Osteoblast (primary cell): ENCODE measurements around the gene ALDH3B2. TPM values are rescaled to one million over a fixed set of nuclear protein-coding genes. Genes with fewer than 3 reads are reported as not detected.
A peak's percentile ranks its signal among the peaks of the same experiment; 100 is the strongest.
"Not testable (repeated sequence)": the region's sequence is repeated elsewhere in the genome, so short reads cannot be mapped to it uniquely, and the experiment has no call there.

Source experiments
- DNase-seq: peaks from one replicate; pipeline ENCODE4 v3.0.0; 2011; ENCODE audit warnings: low spot score, mixed read lengths; ENCODE audit not compliant: insufficient read length; ENCODE audit errors: missing footprints
- H2AFZ ChIP-seq: 2 replicates; pipeline ENCODE4 v1.6.0; 2011; ENCODE audit warnings: mild to moderate bottlenecking, low read length
- H3K27ac ChIP-seq: 2 replicates; pipeline ENCODE4 v1.5.1; 2011; ENCODE audit warnings: mild to moderate bottlenecking, low read depth, low read length, moderate library complexity
- H3K27me3 ChIP-seq: 2 replicates; pipeline ENCODE4 v1.6.0; 2012; ENCODE audit warnings: mild to moderate bottlenecking, control low read depth, inconsistent platforms, low read length, moderate library complexity; ENCODE audit not compliant: insufficient read depth
- H3K36me3 ChIP-seq: 2 replicates; pipeline ENCODE4 v1.5.1; 2011; ENCODE audit warnings: mild to moderate bottlenecking, low read length, control low read depth, moderate library complexity; ENCODE audit not compliant: insufficient read depth
- H3K4me1 ChIP-seq: 2 replicates; pipeline ENCODE4 v1.5.1; 2011; ENCODE audit warnings: mild to moderate bottlenecking, low read length, control low read depth, moderate library complexity; ENCODE audit not compliant: insufficient read depth
- H3K4me2 ChIP-seq: 2 replicates; pipeline ENCODE4 v1.6.0; 2011; ENCODE audit warnings: mild to moderate bottlenecking, low read length; ENCODE audit not compliant: insufficient read depth
- H3K4me3 ChIP-seq: fragments of 200-600 bp; sonication (generic); 3 replicates; pipeline ENCODE4 v1.5.1; 2012; ENCODE audit warnings: mild to moderate bottlenecking, low read length, inconsistent platforms; ENCODE audit not compliant: insufficient read depth
- H3K79me2 ChIP-seq: 2 replicates; pipeline ENCODE4 v1.6.0; 2012; ENCODE audit warnings: mild to moderate bottlenecking, low read length, control low read depth, inconsistent platforms; ENCODE audit not compliant: insufficient read depth
- H3K9me3 ChIP-seq: 2 replicates; pipeline ENCODE4 v1.5.1; 2011; ENCODE audit warnings: low read depth, low read length, control low read depth
- H4K20me1 ChIP-seq: 2 replicates; pipeline ENCODE4 v1.6.0; 2012; ENCODE audit warnings: mild to moderate bottlenecking, low read length, control low read depth; ENCODE audit not compliant: insufficient read depth
- total RNA-seq: library from RNA; depleted of rRNA; stranded (reverse); fragments of >200 nt; gene quantifications from 2 replicates; pipeline ENCODE4 v1.2.3, GENCODE V29; 2012
- TF ChIP-seq, protein P1 (sequence below): IDR thresholded peaks from 2 replicates; pipeline ENCODE4 v1.5.1; 2011; ENCODE audit warnings: mild to moderate bottlenecking, low read depth, low read length, moderate library complexity; ENCODE audit errors: extremely low read depth

Gene ALDH3B2
- total RNA-seq, 1 donor = not detected

DNA sequence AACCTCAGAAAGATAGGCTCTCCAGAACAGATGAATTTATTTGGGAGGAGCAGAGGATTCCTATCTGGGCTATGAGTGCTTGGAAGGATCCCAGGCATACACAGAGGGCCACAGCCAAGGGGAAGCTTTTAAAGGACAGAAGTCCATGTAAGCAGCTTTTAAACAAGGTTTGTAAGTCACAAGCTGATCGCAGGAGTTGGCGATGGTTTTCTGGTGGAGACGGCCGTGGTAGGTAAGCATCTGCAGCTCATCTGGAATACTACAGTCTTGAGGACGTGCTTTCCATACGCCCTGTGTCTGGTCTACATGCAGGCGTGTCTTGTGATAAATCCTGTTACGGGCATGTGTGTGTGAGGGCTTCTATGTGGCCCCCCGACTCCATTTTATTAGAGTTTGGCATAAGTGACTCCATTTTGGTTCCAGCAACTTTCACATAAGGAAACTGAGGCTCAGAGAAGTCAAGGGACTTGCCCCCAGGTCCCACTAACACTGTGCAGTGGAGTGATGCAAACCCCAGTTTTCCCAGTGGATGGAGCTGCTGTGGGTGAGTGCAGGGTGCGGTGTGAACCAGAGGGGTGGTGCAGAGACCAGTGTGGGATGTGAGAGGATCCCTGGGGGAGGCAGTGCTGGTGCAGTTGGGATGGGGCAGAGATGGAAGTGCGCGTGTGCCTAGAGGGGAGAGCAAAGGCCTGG is 12.1 kb downstream of the ALDH3B2 start:
- H3K4me1 ChIP-seq = no peaks in the 10 kb centered on the region
- no peaks in the 10 kb centered on the region for H3K9me3 ChIP-seq
- peak; percentile 70 for DNase-seq
- no peaks in the 10 kb centered on the region for H4K20me1 ChIP-seq
- H3K27me3 ChIP-seq = no peaks in the 10 kb centered on the region
- no peaks in the 10 kb centered on the region for H3K79me2 ChIP-seq
- no peak overlapping the region for H2AFZ ChIP-seq
- H3K4me2 ChIP-seq = no peak overlapping the region
- no peak overlapping the region for H3K4me3 ChIP-seq
- TF ChIP-seq, protein P1, sequence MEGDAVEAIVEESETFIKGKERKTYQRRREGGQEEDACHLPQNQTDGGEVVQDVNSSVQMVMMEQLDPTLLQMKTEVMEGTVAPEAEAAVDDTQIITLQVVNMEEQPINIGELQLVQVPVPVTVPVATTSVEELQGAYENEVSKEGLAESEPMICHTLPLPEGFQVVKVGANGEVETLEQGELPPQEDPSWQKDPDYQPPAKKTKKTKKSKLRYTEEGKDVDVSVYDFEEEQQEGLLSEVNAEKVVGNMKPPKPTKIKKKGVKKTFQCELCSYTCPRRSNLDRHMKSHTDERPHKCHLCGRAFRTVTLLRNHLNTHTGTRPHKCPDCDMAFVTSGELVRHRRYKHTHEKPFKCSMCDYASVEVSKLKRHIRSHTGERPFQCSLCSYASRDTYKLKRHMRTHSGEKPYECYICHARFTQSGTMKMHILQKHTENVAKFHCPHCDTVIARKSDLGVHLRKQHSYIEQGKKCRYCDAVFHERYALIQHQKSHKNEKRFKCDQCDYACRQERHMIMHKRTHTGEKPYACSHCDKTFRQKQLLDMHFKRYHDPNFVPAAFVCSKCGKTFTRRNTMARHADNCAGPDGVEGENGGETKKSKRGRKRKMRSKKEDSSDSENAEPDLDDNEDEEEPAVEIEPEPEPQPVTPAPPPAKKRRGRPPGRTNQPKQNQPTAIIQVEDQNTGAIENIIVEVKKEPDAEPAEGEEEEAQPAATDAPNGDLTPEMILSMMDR = no peak
- H3K36me3 ChIP-seq = no peaks in the 10 kb centered on the region
- no peak overlapping the region for H3K27ac ChIP-seq

DNA sequence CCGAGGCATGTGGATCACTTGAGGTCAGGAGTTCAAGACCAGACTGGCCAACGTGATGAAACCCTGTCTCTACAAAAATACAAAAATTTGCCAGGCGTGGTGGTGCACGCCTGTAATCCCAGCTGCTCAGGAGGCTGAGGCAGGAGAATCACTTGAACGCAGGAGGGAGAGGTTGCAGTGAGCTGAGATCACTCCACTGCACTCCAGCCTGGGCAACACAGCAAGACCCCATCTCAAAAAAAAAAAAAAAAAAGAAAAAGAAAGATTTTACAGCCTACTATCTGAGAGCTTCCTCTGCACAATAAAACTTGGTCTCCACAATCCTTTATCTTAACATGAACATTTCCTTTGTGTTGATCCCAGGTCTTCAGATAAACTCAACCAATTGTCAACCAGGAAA is 13.7 kb downstream of the ALDH3B2 start:
- H3K4me3 ChIP-seq, H3K4me1 ChIP-seq, H3K9me3 ChIP-seq, H3K27ac ChIP-seq, H3K79me2 ChIP-seq, H3K27me3 ChIP-seq, H4K20me1 ChIP-seq, H3K36me3 ChIP-seq, H3K4me2 ChIP-seq, H2AFZ ChIP-seq, DNase-seq: not testable (repeated sequence)

DNA sequence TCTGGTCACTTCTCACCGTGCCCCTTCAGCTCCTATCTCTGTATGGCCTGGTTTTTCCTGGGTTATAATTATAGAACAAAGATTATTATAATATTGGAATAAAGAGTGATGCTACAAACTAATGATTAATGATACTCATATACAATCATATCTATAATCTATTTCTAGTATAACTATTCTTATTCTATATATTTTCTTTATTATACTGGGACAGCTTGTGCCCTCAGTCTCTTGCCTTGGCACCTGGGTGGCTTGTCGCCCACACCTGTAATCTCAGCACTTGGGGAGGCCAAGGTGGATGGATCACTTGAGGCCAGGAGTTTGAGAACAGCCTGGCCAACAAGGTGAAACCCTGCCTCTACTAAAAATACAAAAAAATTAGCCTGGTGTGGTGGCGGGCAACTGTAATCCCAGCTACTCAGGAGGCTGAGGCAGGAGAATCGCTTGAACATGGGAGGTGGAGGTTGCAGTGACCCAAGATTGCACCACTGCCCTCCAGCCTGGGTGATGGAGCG is 14.7 kb downstream of the ALDH3B2 start:
- not testable (repeated sequence) for H4K20me1 ChIP-seq, H3K27me3 ChIP-seq, H3K4me2 ChIP-seq, H2AFZ ChIP-seq, H3K79me2 ChIP-seq, H3K36me3 ChIP-seq, H3K27ac ChIP-seq, H3K4me3 ChIP-seq, DNase-seq, H3K4me1 ChIP-seq, H3K9me3 ChIP-seq

DNA sequence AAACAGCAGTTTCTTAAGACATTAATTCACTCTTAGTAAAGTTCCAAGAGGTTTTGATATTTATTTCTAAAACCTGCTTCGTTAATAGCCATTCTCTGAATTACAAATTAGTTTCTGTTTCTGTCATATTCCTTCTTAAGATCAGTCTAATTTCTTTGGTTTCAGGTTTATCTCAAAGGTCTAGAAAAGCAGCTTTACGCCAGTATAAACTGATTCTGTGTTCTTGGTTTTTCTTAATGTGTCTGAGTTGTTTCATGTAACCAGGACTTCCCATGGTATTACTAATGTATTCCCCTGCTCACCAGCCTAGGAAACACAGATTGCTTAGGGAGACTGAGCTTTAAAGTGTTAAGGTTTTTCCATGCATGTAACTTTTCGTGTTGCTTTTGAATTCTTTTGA is 17.1 kb downstream of the ALDH3B2 start:
- H3K36me3 ChIP-seq = no peaks in the 10 kb centered on the region
- H3K9me3 ChIP-seq = no peaks in the 10 kb centered on the region
- TF ChIP-seq, protein P1 = no peak
- H4K20me1 ChIP-seq = no peaks in the 10 kb centered on the region
- H3K4me2 ChIP-seq = no peak overlapping the region
- no peak for DNase-seq
- H3K27ac ChIP-seq = no peak overlapping the region
- H2AFZ ChIP-seq = no peak overlapping the region
- H3K27me3 ChIP-seq = no peaks in the 10 kb centered on the region
- H3K4me1 ChIP-seq = no peaks in the 10 kb centered on the region
- no peak overlapping the region for H3K4me3 ChIP-seq
- H3K79me2 ChIP-seq = no peaks in the 10 kb centered on the region

DNA sequence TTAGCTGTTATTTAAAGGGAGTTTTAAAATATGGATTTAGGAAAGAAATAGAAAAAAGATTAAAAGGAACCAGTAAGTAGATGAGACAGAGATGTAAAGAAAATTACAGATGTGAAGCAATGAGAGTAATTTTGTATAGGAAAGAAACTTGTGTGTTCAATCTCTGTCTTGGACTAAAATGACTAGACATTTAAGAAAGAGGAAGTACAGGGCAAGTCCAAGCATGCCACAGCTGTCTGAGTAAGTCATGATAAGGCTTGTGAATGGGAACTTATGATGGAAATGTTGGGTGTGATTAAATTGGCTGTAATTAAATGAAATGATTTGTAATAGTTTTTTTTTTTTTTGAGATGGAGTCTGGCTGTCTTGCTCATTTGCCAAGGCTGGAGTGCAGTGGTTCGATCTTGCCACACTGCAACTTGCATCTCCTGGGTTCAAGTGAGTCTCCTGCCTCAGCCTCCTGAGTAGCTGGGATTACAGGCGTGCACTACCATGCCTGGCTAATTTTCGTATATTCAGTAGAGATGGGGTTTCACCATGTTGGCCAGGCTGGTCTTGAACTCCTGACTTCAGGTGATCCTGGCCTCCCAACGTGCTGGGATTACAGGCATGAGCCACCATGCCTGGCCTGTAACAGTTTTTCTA is 18.0 kb downstream of the ALDH3B2 start:
- Histone ChIP-seq H2AFZ (no peak overlapping the region), H3K4me3 (no peak overlapping the region), H3K4me1 (no peaks in the 10 kb centered on the region), H4K20me1 (no peaks in the 10 kb centered on the region), H3K9me3 (no peaks in the 10 kb centered on the region), H3K36me3 (no peaks in the 10 kb centered on the region), H3K27me3 (no peaks in the 10 kb centered on the region), H3K4me2 (no peak overlapping the region), H3K27ac (no peak overlapping the region), H3K79me2 (no peaks in the 10 kb centered on the region)
- DNase-seq = no peak
- TF ChIP-seq, protein P1 = no peak
